Gastroesophageal sphincter (tissue), 3 donors: ENCODE data around the gene USP32.

Source experiments
- EP300 ChIP-seq: sonication (generic); formaldehyde crosslinking; IDR thresholded peaks from one replicate; pipeline ENCODE4 v1.6.1; 2017; ENCODE audit warnings: antibody characterized with exemption, mild to moderate bottlenecking
- POLR2A ChIP-seq, 2 donors: fragments of 450-650 bp; IDR thresholded peaks; one replicate each; pipeline ENCODE4 v1.6.1; 2017; ENCODE audit warnings: antibody characterized with exemption in 2 of 2, mild to moderate bottlenecking in 2 of 2, moderate library complexity in 1 of 2
- POLR2AphosphoS5 ChIP-seq: sonication (generic); formaldehyde crosslinking; IDR thresholded peaks from one replicate; pipeline ENCODE4 v1.6.1; 2017; ENCODE audit warnings: antibody characterized with exemption
- TF ChIP-seq, protein P1 (sequence below), 4 experiments: fragments of 200-600 bp in 2 of 4; fragments of 450-650 bp in 2 of 4; sonication (generic) in 1 of 4; IDR thresholded peaks; one replicate each; pipeline ENCODE4 v1.5.1; 2017 to 2019; ENCODE audit warnings: antibody characterized with exemption in 4 of 4, mild to moderate bottlenecking in 2 of 4, moderate library complexity in 2 of 4

DNA sequence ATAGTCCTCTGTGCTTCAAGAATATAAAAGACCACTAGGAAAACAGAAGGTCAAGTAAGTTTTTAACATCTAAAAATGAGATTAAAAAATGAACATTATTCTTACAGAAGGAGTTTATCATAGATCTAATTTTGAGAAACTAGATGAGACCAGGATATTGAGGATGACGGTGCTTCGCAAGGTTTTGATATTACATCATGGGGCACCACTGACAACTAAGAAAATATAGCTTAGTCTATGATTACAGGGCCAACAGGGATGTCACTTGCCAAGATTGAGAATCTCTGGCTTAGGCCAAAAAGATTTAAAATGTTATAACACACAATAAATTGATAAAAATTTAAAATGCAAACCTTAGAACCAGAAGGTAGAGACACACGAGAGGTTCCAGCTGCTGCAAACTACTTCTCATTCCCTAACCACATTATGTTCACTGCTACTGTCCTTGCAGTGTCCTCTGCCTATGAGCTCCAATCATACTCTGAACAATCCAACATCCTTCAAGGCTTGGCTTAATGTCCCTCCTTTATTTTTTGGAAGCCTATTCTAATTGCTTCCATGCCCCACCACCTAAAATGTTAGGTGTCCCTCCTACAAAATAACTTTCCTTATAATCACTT is 33.2 kb downstream of the USP32 start:
- TF ChIP-seq, protein P1, sequence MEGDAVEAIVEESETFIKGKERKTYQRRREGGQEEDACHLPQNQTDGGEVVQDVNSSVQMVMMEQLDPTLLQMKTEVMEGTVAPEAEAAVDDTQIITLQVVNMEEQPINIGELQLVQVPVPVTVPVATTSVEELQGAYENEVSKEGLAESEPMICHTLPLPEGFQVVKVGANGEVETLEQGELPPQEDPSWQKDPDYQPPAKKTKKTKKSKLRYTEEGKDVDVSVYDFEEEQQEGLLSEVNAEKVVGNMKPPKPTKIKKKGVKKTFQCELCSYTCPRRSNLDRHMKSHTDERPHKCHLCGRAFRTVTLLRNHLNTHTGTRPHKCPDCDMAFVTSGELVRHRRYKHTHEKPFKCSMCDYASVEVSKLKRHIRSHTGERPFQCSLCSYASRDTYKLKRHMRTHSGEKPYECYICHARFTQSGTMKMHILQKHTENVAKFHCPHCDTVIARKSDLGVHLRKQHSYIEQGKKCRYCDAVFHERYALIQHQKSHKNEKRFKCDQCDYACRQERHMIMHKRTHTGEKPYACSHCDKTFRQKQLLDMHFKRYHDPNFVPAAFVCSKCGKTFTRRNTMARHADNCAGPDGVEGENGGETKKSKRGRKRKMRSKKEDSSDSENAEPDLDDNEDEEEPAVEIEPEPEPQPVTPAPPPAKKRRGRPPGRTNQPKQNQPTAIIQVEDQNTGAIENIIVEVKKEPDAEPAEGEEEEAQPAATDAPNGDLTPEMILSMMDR (IDR thresholded peaks at IDR 0.05): no peak
- no peak for TF ChIP-seq POLR2A (IDR thresholded peaks at IDR 0.05)
- no peak for TF ChIP-seq POLR2AphosphoS5
- no peak for TF ChIP-seq EP300
